ENCODE measurements around the gene DCAKD. TPM values are rescaled to one million over a fixed set of nuclear protein-coding genes. Genes with fewer than 3 reads are reported as not detected.

DCAKD gene
- total and polyA plus RNA-seq, 12 donors: 21.1 to 46.2 (median 31.9) TPM

DNA sequence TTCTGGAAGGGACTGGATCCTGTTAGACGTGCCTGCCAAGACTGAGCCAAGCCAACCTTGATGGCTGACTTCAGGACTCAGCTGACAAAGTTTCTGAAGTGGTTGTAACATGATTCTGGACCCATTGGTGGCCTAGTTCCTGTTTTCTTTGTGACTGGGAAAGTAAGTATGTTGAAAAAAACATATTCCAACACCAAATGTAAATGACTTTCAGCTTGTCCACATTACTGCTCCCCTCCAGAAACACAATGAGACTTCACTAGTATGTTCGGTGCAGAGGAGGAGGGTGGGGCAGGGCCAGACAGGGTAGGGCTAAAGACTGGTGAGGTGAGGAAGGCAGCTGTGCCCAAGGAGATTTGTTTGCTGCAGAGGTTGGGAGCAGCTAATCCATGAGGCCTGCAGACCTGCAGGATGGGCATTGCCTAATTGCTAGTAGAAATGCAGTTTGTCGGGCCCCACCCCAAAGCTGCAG is 36.1 kb upstream of the DCAKD start:
- Histone ChIP-seq H3K9me3 (no peaks in the 10 kb centered on the region), H3K36me3 (peaks cover 0 to 99% (median 55%) of the 10 kb centered on the region in 9 donors), H3K27me3 (no peaks in the 10 kb centered on the region), H3K27ac (peak overlapping the region in 9 of 10 donors; percentile 2 to 64 (median 34)), H3K4me3 (no peak overlapping the region), H3K4me1 (peaks cover 6 to 34% (median 25%) of the 10 kb centered on the region in 9 donors)
- ATAC-seq (peak in 7 of 8 donors; percentile 46 to 74 (median 71)), DNase-seq (no peak)
- intact Hi-C loops (cut with DNase I): no loop called here
- no peak for TF ChIP-seq CTCF (IDR thresholded peaks at IDR 0.05)
- WGBS, 2 donors: 55 to 72% methylated on average over 3 of the region's 3 CpGs

DNA sequence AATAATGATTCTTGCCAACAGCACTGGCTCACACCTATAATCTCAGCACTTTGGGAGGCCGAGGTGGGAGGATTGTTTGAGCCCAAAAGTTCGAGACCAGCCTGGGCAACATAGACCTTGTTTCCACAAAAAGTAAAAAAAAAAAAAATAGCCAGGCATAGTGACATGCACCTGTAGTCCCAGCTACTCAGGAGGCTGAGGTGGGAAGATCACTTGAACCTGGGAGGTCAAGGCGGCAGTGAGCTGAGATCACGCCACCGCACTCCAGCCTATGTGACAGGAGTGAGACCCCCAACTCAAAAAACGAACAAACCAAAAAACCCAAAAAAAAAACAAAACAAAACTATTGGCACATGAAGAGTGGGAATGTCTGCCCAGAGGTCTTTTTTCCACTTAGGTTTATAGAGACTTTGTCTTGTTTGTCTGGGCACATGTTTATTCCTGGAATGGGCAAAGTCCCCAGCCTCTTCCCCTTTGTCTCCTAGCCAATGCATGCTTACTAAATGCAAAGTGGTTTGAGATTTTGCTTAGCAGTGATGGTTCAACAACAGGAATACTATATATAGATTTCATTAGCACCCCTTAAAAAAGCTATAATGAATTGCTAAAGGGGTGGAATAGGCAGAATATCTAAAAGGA is 35.6 kb upstream of the DCAKD start:
- ATAC-seq: peak in 5 of 8 donors; percentile 10 to 36 (median 25)
- WGBS, 2 donors: 93 to 94% methylated on average over 6 of the region's 6 CpGs
- Histone ChIP-seq H3K9me3 (no peaks in the 10 kb centered on the region), H3K36me3 (peaks cover 0 to 99% (median 61%) of the 10 kb centered on the region in 9 donors), H3K4me3 (no peak overlapping the region), H3K27ac (peak overlapping the region in 9 of 10 donors; percentile 2 to 64 (median 34)), H3K27me3 (no peaks in the 10 kb centered on the region), H3K4me1 (peaks cover 3 to 28% (median 19%) of the 10 kb centered on the region in 9 donors)
- TF ChIP-seq CTCF (IDR thresholded peaks at IDR 0.05): no peak
- intact Hi-C loops (cut with DNase I): no loop called here
- no peak for DNase-seq

- H3K9me3 ChIP-seq: no peaks in the 10 kb centered on the region
- H3K36me3 ChIP-seq: peaks cover 0 to 99% (median 67%) of the 10 kb centered on the region in 9 donors
- peaks cover 3 to 28% (median 19%) of the 10 kb centered on the region in 9 donors for H3K4me1 ChIP-seq
- no peak for ATAC-seq
- H3K4me3 ChIP-seq: no peak overlapping the region
- intact Hi-C loops (cut with DNase I): no loop called here
- DNase-seq: no peak
- no peak for TF ChIP-seq CTCF (IDR thresholded peaks at IDR 0.05)
- H3K27me3 ChIP-seq: no peaks in the 10 kb centered on the region
- peak overlapping the region in 3 of 10 donors; percentile 2 to 61 (median 52) for H3K27ac ChIP-seq
- 95 to 99% methylated on average over 4 of the region's 4 CpGs for WGBS, 2 donors
Observed at GRCh38 chr17:45086391-45086790, 35.0 kb upstream of the DCAKD start.

DNA sequence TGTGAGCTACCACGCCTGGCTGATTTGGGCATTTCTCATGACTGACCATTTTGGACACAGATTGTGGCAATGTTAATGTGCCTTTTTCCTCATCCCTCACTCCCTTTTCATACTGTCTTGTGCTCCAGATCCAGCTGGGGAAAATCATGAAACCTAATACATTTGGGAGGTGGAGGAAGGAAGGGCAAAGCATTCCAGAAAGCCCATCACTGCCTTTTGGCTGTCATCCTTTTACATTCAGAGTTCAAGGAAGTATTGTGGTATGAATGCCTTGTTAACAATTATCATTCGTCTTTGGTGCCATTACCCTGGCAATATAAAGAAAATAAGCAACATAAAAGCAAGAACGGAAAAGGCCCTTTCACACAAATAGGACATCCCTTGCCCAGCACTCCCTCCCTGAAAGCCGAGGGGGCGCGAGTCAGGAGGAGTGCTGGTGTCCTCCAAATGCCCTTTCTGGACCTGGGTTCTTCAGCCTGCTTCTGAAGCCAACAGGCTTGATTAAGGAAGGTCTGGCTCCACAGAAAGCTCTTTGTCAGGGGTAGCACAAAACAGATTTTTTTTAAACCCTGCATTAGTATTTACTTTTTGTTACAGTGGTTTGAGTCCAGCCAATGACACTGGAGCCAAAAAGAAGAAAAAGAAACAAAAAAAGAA is 29.7 kb upstream of the DCAKD start:
- intact Hi-C loops (cut with DNase I): no loop called here
- Histone ChIP-seq H3K36me3 (peaks cover 0 to 80% (median 43%) of the 10 kb centered on the region in 9 donors), H3K9me3 (no peaks in the 10 kb centered on the region), H3K4me1 (peaks cover 0 to 36% (median 22%) of the 10 kb centered on the region in 9 donors), H3K27ac (peak overlapping the region in 6 of 10 donors; percentile 13 to 58 (median 19)), H3K4me3 (no peak overlapping the region), H3K27me3 (no peaks in the 10 kb centered on the region)
- 60 to 75% methylated on average over 6 of the region's 6 CpGs for WGBS, 2 donors
- no peak for TF ChIP-seq CTCF (IDR thresholded peaks at IDR 0.05)
- ATAC-seq (no peak), DNase-seq (no peak)
